ENCODE measurements around the gene SLC39A3. TPM values are rescaled to one million over a fixed set of nuclear protein-coding genes. Genes with fewer than 3 reads are reported as not detected.

SLC39A3 gene
- total and polyA plus RNA-seq, 8 donors: 18.3 to 33.6 (median 22.8) TPM

- Histone ChIP-seq H3K36me3 (peaks cover 0 to 57% of the 10 kb centered on the region in 2 donors), H3K9me3 (no peaks in the 10 kb centered on the region), H3K27ac (no peak overlapping the region), H3K4me3 (no peak overlapping the region), H3K4me1 (peaks cover 0 to 16% of the 10 kb centered on the region in 2 donors), H3K27me3 (no peaks in the 10 kb centered on the region)
- intact Hi-C loops (cut with DNase I): no loop called here
- no peak for TF ChIP-seq CTCF (IDR thresholded peaks at IDR 0.05)
- ATAC-seq (no peak), DNase-seq (no peak)
Measured at GRCh38 chr19:2769218-2769617, 29.4 kb upstream of the SLC39A3 start.

GRCh38 chr19:2768365-2769132 is 28.7 kb upstream of the SLC39A3 start:
- no peak overlapping the region for H3K27ac ChIP-seq
- H3K4me1 ChIP-seq: peaks cover 0 to 11% of the 10 kb centered on the region in 2 donors
- H3K36me3 ChIP-seq: peaks cover 0 to 64% of the 10 kb centered on the region in 2 donors
- no peak for ATAC-seq
- H3K4me3 ChIP-seq: no peak overlapping the region
- H3K27me3 ChIP-seq: no peaks in the 10 kb centered on the region
- TF ChIP-seq CTCF (IDR thresholded peaks at IDR 0.05): no peak
- no peaks in the 10 kb centered on the region for H3K9me3 ChIP-seq
- intact Hi-C loops (cut with DNase I): no loop called here
- DNase-seq: no peak

GRCh38 chr19:2767688-2768087 is 27.9 kb upstream of the SLC39A3 start:
- Histone ChIP-seq H3K4me1 (peaks cover 0 to 11% of the 10 kb centered on the region in 2 donors), H3K9me3 (no peaks in the 10 kb centered on the region), H3K36me3 (peaks cover 0 to 73% of the 10 kb centered on the region in 2 donors), H3K4me3 (no peak overlapping the region), H3K27me3 (no peaks in the 10 kb centered on the region), H3K27ac (no peak overlapping the region)
- DNase-seq (no peak), ATAC-seq (no peak)
- intact Hi-C loops (cut with DNase I): no loop called here
- no peak for TF ChIP-seq CTCF (IDR thresholded peaks at IDR 0.05)

GRCh38 chr19:2766594-2767372 is 27.0 kb upstream of the SLC39A3 start:
- no peak for ATAC-seq
- no peak overlapping the region for H3K27ac ChIP-seq
- intact Hi-C loops (cut with DNase I): no loop called here
- no peak overlapping the region for H3K4me3 ChIP-seq
- H3K9me3 ChIP-seq: no peaks in the 10 kb centered on the region
- peaks cover 0 to 79% of the 10 kb centered on the region in 2 donors for H3K36me3 ChIP-seq
- H3K4me1 ChIP-seq: peaks cover 0 to 11% of the 10 kb centered on the region in 2 donors
- no peak for DNase-seq
- no peaks in the 10 kb centered on the region for H3K27me3 ChIP-seq
- TF ChIP-seq CTCF (IDR thresholded peaks at IDR 0.05): no peak

- H3K4me1 ChIP-seq: peaks cover 0 to 5% of the 10 kb centered on the region in 2 donors
- intact Hi-C loops (cut with DNase I): no loop called here
- peaks cover 0 to 87% of the 10 kb centered on the region in 2 donors for H3K36me3 ChIP-seq
- H3K9me3 ChIP-seq: no peaks in the 10 kb centered on the region
- no peaks in the 10 kb centered on the region for H3K27me3 ChIP-seq
- ATAC-seq (no peak), DNase-seq (no peak)
- no peak for TF ChIP-seq CTCF (IDR thresholded peaks at IDR 0.05)
- H3K4me3 ChIP-seq: no peak overlapping the region
- no peak overlapping the region for H3K27ac ChIP-seq
Measured at GRCh38 chr19:2765376-2765775, 25.6 kb upstream of the SLC39A3 start.

Measured in left lung (tissue), 10 donors.